GM12891 (cell line): ENCODE measurements around the gene MMP24.

ENCODE experiments used
- DNase-seq: peaks from one replicate; pipeline ENCODE4 v3.0.0; 2011; ENCODE audit warnings: low spot score; ENCODE audit not compliant: insufficient read length
- FAIRE-seq: peaks from 2 replicates; lab custom pipeline; 2011; peaks lifted over from hg19 to GRCh38; lab: Jason Lieb, UNC
- PAX5 ChIP-seq: IDR thresholded peaks from 2 replicates; pipeline ENCODE4 v1.6.1; 2011; ENCODE audit warnings: low read length, moderate library complexity, mild to moderate bottlenecking; ENCODE audit not compliant: insufficient read depth, severe bottlenecking
- POLR2A ChIP-seq: IDR thresholded peaks from 2 replicates; pipeline ENCODE4 v1.6.1; 2011; ENCODE audit warnings: low read depth, low read length, control low read depth
- POLR2AphosphoS5 ChIP-seq: IDR thresholded peaks from 2 replicates; pipeline ENCODE4 v1.6.1; 2011; ENCODE audit warnings: low read depth, low read length, control low read depth
- POU2F2 ChIP-seq: IDR thresholded peaks from 2 replicates; pipeline ENCODE4 v1.6.1; 2011; ENCODE audit warnings: low read depth, mild to moderate bottlenecking, control low read depth, low read length, moderate library complexity
- SPI1 ChIP-seq: IDR thresholded peaks from 2 replicates; pipeline ENCODE4 v1.6.1; 2011; ENCODE audit warnings: low read depth, low read length, control low read depth
- TAF1 ChIP-seq: IDR thresholded peaks from 2 replicates; pipeline ENCODE4 v1.6.1; 2011; ENCODE audit warnings: low read depth, low read length, control low read depth

MMP24 gene

DNA sequence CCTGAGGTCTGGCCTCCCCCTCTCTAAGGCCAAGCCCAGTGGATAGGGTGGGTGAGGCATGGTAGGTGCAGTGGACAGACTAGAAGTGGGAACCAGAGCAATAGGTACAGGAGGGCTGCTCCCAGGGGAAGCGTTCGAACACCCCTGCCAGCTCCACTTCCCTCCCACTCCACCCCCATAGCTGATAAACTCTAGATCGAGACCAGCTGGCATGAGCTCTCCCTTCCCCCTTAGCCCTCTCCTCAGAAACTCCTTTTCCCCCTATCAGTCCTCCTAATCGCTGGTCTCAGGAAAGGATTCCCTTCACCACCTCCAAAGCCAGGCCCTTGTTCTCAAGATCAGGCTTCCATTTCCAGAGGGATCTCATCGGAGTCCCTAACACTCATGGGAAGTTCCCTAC lies 71.8 kb downstream of the MMP24 start:
- TF ChIP-seq TAF1 (no peak), POU2F2 (no peak), SPI1 (no peak), PAX5 (no peak)
- DNase-seq (no peak), FAIRE-seq (no peak)

DNA sequence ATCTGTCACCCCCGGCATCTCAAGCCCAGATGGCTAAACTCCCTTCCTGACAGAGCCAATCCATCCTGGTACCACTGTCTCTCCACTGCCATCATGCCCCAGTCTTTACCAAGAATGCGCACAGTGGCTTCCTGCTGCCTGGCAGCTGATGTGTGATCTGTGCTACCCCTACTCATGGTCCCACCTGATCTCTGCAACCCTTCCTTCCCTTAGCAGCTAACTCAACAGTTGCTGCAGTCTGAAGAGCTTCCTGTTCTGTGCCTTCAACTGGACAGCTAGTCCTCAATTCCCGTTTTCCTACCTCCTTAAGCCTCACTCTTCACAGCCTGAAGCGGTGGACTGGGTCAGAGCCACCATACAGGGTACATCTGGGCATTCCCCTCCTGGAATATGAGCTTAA lies 73.3 kb downstream of the MMP24 start:
- no peak for TF ChIP-seq POLR2AphosphoS5
- TF ChIP-seq POU2F2, result no peak
- TF ChIP-seq TAF1, result no peak
- no peak for TF ChIP-seq SPI1
- FAIRE-seq, result no peak
- DNase-seq, result no peak

DNA sequence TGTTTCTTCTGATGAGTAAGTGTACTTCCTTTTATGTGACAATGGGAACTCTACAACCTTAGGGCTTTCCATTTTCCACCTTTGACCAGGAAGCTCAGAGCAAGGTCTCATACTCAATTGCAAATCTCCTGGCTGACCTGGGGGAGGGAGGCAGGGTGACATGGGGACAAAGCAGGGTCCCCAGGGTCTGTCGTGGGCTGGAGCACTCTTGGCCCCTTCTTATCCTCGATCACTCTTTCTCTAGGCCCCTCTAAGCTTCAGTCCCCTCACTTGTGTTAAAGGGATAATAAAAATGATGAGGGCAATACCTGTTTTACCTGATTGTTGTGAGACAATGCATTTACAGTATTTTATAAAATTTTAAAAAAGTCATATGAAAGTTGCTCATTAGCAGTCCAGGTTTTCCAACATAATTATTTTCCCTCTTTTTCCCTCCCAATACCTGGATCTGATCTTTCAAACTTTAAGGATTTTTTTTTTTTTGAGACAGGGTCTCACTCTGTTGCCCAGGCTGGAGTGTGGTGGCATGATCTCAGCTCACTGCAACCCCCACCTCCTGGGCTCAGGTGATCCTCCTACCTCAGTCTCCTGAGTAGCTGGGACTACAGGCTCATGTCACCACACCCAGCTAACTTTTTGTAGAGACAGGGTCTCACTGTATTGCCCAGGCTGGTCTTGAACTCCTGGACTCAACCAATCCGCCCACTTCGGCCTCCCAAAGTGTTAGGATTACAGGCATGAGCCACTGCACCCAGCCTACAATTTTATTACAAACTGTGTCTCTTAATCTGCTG lies 74.2 kb downstream of the MMP24 start:
- FAIRE-seq (no peak), DNase-seq (no peak)
- no peak for TF ChIP-seq PAX5
- no peak for TF ChIP-seq SPI1
- no peak for TF ChIP-seq POLR2AphosphoS5
- TF ChIP-seq POU2F2, result no peak
- no peak for TF ChIP-seq POLR2A
- no peak for TF ChIP-seq TAF1

DNA sequence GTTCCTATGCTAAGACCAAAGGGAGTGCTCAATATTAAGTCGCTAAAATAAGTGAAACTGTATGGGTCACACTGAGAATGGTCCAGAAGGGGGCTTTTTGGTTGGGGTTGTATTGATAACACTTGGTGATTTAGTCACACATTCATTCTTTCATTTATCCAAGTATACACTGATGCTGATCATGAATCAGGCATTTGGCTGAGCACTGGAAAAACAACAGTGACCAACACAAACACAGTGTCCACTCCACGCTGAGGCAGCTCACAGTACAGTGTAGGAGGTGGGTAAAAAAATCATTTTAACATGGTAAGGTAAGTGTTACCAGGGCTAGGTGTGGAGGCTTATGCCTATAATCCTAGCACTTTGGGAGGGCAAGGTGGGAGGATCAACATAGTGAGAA lies 74.9 kb downstream of the MMP24 start:
- FAIRE-seq (no peak), DNase-seq (no peak)
- TF ChIP-seq SPI1 (no peak), POLR2AphosphoS5 (no peak), POU2F2 (no peak), PAX5 (no peak), POLR2A (no peak), TAF1 (no peak)

DNA sequence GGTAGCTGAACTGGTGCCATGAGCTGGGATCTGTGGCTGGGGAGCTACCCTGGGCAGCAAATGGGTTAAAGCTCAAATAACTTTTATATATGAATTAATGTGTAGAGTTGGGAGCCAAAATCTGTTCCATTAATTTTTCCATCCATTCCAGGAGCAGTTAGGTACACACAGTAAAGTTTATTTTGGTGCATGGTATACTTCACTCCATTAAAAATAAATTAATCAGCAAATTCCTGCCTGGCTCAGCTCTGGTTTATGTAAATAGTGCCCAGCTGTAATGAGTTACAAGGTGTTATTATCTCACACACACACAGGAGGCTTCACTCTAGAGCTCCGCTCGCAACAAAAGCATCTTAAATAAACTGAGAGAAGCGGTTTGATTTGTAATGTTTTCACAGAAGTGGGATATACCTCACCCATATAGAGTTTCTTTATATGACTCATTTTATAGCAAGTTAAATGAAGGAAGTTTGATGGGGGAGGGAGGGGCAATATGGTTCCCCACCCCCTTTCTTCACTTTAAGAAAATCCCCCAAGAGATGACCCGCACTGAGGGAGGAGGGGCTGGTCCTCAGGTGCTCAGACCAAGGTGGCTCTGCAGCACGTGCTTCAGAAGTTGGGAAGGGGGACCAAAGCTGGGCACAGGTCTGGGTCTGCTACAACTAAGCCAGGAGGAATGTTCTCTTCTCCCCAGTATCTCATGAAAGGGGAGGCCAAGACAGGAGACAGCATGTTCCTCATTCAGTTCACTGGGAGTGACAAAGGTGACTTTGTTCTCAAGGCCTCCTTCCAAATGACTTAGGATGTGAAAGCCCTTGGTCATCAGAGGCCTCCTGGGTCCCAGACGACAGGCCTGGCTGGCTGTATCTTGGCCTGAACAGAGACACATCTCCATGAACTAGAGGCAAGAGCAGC lies 76.2 kb downstream of the MMP24 start:
- DNase-seq (no peak), FAIRE-seq (no peak)

DNA sequence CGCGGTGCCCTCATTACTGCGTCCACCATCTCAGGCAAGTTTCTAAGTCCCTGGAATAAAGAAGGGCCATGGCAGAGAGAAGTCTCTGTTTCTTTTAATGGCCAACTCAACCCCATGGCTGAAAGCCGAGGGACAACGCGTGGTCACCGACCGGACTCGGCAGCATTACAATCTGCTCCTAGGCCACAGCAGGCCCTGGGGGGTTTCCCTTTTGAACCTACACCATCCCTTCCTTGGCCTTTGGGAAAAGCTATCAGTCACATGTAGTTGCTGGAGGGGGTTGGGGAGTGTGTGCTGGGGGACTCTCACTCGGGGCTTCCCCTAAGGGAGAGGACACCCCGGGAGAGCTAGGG lies 76.9 kb downstream of the MMP24 start:
- DNase-seq, result no peak
- no peak for FAIRE-seq
- TF ChIP-seq SPI1, result no peak
- TF ChIP-seq PAX5, result no peak
- TF ChIP-seq POU2F2, result no peak
- no peak for TF ChIP-seq POLR2AphosphoS5

More for the DNA sequence above, 76.2 kb downstream of the MMP24 start:
- TF ChIP-seq POLR2A, result no peak
- TF ChIP-seq SPI1, result no peak
- TF ChIP-seq POLR2AphosphoS5, result no peak
- no peak for TF ChIP-seq POU2F2
- TF ChIP-seq TAF1, result no peak
- no peak for TF ChIP-seq PAX5

DNA sequence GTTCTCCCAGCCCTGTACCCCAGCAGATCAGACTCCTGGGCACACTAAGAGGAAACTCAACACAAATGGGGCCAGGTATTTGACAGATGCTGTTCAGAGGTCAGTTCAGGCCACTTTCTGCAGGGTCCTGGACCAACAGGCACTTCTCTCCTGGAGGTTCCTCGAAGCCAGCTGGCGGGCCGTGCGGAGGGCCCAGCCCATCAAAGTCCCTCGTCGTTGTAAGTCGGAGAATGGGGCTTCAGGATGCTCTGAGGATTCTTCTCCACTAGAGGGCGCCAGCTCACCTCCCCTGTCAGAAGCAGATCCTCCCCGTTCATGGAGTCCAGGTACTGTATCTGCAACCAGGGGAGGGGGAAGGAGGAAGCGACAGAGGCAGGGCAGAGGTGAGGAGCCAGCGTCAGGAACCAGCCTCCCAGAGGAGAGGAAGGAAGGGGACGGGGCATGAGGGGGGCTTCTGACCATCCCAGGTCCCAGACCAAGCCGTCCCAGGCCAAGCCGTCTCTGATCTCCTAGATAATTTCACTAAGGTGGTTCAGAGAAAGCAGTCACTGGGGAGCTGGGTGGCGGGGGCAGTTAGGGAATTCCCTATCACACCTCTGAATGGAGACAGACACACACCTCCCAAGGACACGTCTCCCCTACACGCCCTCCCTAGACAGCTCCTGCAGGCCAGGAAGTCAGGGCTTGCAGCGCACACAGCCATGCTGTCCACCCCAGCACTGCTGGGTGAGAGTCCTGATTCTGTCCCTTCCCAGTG lies 77.4 kb downstream of the MMP24 start:
- peak; percentile 84 for FAIRE-seq
- TF ChIP-seq POLR2A, result no peak
- no peak for TF ChIP-seq POLR2AphosphoS5
- no peak for TF ChIP-seq TAF1
- TF ChIP-seq SPI1, result no peak
- TF ChIP-seq POU2F2, result no peak
- no peak for TF ChIP-seq PAX5
- peak; percentile 74 for DNase-seq

DNA sequence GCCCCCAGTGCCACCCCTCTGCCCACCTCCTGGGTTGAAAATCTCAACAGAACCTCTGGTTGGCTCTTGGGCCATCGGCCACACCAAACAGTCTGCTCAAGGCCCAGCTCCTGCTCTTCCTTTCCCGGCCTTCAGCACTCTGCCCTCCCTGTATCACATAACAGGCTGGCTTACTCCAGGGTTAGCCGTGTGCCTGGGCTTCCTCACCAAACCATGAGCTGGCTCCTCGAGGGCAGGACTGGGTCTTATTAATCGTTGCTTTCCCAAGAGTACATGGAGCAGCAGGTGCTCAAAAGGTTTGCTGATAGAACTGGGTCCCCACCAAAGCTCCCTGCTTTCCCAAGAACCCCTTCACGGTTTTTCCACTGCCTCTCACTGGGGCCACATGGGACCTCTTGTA lies 78.5 kb downstream of the MMP24 start:
- DNase-seq, result no peak
- no peak for TF ChIP-seq POLR2AphosphoS5
- no peak for FAIRE-seq

DNA sequence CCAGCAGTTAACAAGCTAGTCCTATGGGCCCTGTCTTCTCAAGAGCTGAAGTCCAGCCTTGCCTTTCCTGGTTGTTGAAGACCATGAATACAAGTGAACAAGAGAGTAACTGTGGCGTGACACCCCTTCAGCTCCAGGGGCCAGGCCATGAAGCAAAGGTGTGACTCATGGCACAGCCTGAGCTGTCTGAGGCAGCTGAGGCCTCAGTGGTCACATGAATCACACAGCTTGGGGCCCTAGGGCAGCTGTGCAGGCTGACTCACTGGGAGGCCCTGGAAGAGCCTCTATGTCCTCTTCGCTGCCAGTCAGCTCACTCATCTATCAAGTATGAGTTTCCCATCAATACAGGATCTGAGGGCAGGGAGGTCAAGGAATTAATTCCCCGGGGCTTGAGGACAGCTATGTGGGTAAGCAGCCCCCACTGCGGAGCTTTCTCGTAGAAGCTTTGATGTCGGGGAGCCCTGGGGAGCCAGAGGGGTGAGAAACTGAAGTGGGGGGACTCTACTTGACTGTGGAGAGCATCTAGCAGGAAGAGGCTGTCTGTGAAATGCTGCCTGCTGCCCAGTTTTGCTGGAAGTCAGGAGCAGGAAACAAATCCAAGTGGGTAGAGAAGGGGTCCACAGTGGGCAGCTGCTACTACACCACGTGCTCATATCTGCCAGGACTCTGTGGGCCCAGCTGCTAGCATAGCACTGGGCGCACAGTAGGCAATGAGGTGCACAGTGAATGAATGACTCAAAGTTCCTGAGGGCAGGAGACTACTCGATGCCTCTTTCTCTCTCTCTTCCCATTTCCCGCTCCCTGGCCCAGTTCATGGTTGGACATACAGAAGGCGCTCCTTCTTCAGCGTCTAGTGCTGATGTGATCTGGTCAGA lies 79.4 kb downstream of the MMP24 start:
- TF ChIP-seq TAF1 (no peak), POLR2A (no peak)
- no peak for FAIRE-seq
- no peak for DNase-seq
